Muscle of back (tissue), 11 donors: ENCODE data around the gene CTSG. TPM values are rescaled to one million over a fixed set of nuclear protein-coding genes. Genes with fewer than 3 reads are reported as not detected.
"Not testable (repeated sequence)": the region's sequence is repeated elsewhere in the genome, so short reads cannot be mapped to it uniquely, and the experiment has no call there.

Experiments
- DNase-seq, 3 donors: peaks; one replicate each; pipeline versions ENCODE4 v3.0.0 to v3.0.0-alpha.2; 2013
- polyA plus RNA-seq, 10 donors: library from polyadenylated mRNA; unstranded; fragments of 120-200 nt; gene quantifications; one replicate each; pipeline ENCODE4 v1.2.1, GENCODE V29; 2013; ENCODE audit not compliant: insufficient read length in 10 of 10

CTSG gene
- polyA plus RNA-seq, 10 donors = 0.73 to 3.1 (median 1.5) TPM

- DNase-seq = not testable (repeated sequence)
Observed at GRCh38 chr14:24549064-24549463, 27.0 kb downstream of the CTSG start.

GRCh38 chr14:24542346-24542936 lies 33.6 kb downstream of the CTSG start:
- DNase-seq = no peak

- DNase-seq = no peak
Observed at GRCh38 chr14:24535737-24536136, 40.3 kb downstream of the CTSG start.

GRCh38 chr14:24534286-24534685 lies 41.8 kb downstream of the CTSG start:
- DNase-seq = no peak

- DNase-seq = not testable (repeated sequence)
Observed at GRCh38 chr14:24525877-24526620, 50.0 kb downstream of the CTSG start.

Other genes with a start within 250 kb of the CTSG start
- 10 to 100 TPM in 6 of 10 donors, 1 to 10 TPM in 4; 8.5 to 23.7 (median 14.3) TPM for gene ADCY4, start 241.2 kb downstream of the CTSG start, polyA plus RNA-seq
- gene RIPK3, start 236.3 kb downstream of the CTSG start, polyA plus RNA-seq = 1 to 10 TPM in 8 of 10 donors, under 1 TPM in 2; 0.78 to 2.3 (median 1.8) TPM
- 10 to 100 TPM; 34.0 to 69.3 (median 44.5) TPM for gene NFATC4, start 208.1 kb downstream of the CTSG start, polyA plus RNA-seq
- gene NYNRIN, start 177.2 kb downstream of the CTSG start, polyA plus RNA-seq = 10 to 100 TPM; 23.9 to 40.6 (median 29.1) TPM
- gene CBLN3, start 146.6 kb downstream of the CTSG start, polyA plus RNA-seq = 1 to 10 TPM; 1.4 to 3.4 (median 2.0) TPM
- gene KHNYN, start 146.3 kb downstream of the CTSG start, polyA plus RNA-seq = 10 to 100 TPM; 29.0 to 41.0 (median 34.7) TPM
- gene SDR39U1, start 133.5 kb downstream of the CTSG start, polyA plus RNA-seq = 10 to 100 TPM; 36.4 to 55.6 (median 47.6) TPM
- under 1 TPM in 2 of 10 donors, not detected in 8; 0.14 to 0.34 TPM for gene CMA1, start 68.0 kb downstream of the CTSG start, polyA plus RNA-seq
- gene GZMH, start 33.4 kb upstream of the CTSG start, polyA plus RNA-seq = under 1 TPM in 4 of 10 donors, not detected in 6; 0.19 to 0.99 (median 0.56) TPM
- under 1 TPM in 8 of 10 donors, not detected in 2; 0.24 to 0.85 (median 0.36) TPM for gene GZMB, start 57.9 kb upstream of the CTSG start, polyA plus RNA-seq